Activated CD4-positive, alpha-beta T cell treated with anti-CD3 and anti-CD28 coated beads, Interleukin-2, amount 50 U/mL, for 48 hours (primary cell): ENCODE data around the gene ZBTB48.
A peak's percentile ranks its signal among the peaks of the same experiment; 100 is the strongest.
"Not testable (repeated sequence)": the region's sequence is repeated elsewhere in the genome, so short reads cannot be mapped to it uniquely, and the experiment has no call there.

Experiments used
- DNase-seq, 2 experiments: peaks; one replicate each; pipeline ENCODE4 v3.0.0-alpha.2; 2020

ZBTB48 gene

DNA sequence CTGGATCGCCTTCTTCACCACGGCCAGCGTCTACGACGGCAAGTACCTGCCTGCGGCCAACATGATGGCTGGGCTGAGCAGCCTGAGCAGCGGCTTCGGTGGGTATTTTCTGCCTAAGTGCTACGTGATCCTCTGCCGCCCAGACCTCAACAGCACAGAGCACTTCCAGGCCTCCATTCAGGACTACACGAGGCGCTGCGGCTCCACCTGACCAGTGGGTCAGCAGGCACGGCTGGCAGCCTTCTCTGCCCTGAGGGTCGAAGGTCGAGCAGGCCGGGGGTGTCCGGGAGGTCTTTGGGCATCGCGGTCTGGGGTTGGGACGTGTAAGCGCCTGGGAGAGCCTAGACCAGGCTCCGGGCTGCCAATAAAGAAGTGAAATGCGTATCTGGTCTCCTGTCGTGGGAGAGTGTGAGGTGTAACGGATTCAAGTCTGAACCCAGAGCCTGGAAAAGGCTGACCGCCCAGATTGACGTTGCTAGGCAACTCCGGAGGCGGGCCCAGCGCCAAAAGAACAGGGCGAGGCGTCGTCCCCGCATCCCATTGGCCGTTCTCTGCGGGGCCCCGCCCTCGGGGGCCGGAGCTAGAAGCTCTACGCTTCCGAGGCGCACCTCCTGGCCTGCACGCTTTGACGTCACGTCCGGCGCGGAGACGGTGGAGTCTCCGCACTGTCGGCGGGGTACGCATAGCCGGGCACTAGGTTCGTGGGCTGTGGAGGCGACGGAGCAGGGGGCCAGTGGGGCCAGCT lies at the start of gene ZBTB48:
Gene ZBTB48 (plus strand): TSS at position 621 of the 745 bp plus-strand sequence. CDS start 616 bp downstream, outside the sequence.
- DNase-seq: peak; percentile 98 to 99

GRCh38 chr1:6530504-6531160 lies 49.2 kb upstream of the ZBTB48 start:
- no peak for DNase-seq

GRCh38 chr1:6531996-6532395 lies 47.8 kb upstream of the ZBTB48 start:
- DNase-seq: no peak

DNA sequence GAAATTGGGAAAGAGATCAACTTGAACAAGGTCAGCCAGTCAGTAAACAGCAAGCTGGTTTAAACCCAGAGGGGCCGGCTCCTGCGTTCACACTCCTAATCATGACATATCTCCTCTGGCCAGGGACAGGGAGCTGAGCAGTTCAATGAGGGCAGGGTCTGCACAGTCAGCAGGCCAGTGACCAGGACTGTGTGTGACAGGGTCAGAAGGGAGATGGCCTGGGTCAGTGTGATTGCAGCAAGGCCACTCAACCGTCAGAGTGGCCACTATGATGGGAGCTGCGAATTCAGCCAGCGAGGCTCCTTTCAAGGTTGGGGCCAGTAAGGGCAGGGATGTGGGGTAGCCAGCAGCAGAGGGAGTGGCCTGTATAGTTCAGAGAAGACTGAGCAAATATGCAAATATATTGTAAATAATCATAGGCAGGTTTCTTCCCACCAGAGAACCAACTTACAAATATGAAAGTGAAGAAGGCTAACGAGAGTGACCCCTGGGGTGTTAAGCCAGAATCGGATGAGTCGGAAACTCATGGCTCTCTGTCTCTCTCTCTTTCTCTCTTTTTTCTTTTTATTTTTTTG lies 45.5 kb upstream of the ZBTB48 start:
- DNase-seq: no peak

DNA sequence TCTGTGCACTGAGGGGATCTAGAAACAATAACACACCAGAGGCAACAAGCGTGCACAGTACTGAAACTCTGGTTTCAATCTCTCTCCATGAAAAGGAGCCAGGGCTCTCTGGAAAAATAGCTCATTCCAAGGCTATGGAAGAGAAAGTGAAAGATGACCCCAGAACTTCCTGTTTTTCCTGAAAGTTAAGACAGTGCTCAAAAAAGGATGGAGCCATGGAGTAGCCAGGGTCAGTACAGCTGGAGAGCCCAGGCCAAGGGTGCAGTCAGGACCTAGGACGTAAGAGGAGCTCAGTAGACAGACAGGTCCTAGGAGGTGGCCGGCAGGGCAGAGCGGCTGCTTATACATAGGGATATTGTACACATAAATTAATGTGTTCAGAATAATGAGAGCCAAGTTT lies 44.6 kb upstream of the ZBTB48 start:
- DNase-seq: no peak

DNA sequence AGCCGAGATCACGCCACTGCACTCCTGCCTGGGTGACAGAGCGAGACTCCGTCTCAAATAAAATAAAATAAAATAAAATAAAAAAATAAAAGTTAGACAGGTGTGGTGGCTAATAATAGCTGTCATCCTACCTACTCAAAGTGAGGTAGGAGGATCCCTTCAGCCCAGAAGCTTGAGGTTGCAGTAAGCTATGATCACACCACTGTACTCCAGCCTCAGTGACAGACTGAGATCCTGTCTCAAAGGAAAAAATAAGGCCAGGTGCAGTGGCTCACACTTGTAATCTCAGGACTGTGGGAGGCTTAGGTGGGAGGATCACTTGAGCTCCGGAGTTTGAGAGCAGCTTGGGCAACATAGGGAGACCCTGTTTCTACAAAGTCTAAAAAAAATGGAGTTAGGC lies 43.5 kb upstream of the ZBTB48 start:
- DNase-seq: no peak

DNA sequence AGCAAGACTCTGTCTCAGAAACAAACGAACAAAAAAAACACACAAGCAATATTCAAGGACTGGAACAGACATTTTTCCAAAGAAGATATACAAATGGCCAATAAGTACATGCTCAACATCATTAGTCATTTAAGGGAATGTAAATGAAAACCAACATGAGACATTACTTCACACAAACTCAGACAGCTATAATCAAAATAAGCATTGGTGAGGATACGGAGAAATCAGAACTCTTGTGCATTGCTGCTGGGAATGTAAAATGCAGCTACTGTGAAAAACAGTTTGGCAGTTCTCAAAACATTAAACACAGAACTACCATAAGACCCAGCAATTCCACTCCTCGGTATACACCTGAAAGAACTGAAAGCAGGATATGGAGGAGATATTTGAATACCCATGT lies 40.8 kb upstream of the ZBTB48 start:
- DNase-seq: no peak

DNA sequence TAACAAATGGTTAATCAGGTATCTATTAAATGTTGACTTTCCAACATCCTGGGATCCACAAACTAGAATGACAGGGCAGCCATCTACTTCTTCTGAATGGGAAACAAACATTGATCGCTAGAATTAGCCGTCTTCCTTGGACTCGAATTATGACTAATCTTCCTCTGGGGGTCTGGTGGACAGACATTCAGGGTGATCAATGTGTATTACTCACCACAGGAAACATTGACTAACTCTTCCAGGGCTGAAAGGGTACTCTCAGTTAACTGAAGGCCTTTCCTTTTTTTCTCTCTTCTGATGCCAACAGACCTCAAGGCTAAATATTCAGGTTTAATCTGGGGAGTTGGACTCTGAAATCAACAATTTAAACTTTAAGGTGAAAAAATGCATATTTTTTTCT lies 35.0 kb upstream of the ZBTB48 start:
- DNase-seq: no peak

DNA sequence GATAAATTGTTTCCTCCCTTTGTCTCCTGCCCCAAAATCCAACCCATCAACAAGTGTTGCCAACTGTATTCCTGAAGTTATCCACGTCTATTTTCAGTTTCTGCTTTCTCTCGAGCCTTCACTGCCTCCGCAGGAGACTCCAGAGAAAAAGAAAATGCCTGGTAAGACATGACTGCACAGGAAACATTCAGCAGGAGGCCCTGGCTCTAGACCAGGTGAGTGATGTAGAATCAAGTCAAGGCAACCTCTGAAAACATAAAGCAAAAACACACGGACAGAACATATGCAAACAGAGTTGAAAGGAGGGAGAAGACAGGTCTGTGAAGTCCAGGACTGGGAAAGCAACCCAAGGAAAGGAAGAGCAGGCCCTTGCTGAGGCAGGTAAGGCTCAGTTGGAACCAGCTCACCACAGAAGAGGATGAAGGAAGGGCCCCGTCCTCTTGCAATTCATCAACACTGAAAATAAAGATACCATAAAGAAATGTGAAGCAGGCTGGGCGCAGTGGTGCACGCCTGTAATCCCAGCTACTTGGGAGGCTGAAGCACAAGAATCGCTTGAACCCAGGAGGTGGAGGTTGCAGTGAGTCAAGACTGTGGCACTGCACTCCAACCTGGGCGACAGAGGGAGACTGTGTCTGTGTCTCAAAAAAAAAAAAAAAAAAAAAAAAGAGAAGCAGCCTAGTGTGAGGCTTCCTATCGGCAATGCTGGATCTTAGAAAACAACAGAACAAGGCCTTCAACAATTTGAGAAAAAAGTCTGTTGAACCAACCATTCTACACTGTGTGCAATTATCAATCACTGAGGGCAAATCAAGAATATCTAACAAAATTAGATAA lies 34.3 kb upstream of the ZBTB48 start:
- no peak for DNase-seq

DNA sequence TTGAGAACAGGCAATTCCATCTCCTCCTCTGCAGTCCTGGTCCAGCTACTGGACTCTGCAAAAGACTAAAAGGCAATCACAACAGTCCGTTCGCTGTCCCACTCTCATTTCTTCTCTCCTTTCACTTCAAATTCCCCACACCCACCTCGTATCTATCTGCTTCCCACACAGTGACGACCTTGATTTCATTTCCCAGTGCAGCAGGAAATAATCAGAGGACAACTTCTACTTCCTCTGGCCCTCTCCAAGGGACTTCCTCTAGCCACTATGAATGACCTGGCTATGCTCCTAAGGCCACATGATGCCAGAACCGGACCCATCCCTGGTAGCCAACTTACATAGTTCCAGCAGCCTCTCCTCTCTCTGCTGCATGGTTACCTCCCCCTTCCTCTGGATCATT lies 33.5 kb upstream of the ZBTB48 start:
- no peak for DNase-seq

DNA sequence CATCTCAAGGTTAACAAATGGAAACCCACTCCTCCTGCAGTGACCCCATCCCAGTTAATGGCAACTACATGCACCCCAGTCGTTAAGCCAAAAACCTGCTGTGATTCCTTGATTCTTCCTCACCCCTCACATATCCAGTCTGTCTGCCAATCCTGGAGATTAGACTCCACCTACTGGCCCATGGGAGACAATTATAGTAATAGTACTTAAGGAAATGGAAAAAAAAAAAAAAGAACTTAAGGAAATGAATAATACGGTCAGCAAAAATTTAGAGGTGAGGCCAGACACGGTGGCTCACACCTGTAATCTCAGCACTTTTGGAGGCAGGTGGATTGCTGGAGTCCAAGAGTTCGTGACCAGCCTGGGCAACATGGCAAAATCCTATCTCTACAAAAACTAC lies 32.5 kb upstream of the ZBTB48 start:
- DNase-seq: no peak

DNA sequence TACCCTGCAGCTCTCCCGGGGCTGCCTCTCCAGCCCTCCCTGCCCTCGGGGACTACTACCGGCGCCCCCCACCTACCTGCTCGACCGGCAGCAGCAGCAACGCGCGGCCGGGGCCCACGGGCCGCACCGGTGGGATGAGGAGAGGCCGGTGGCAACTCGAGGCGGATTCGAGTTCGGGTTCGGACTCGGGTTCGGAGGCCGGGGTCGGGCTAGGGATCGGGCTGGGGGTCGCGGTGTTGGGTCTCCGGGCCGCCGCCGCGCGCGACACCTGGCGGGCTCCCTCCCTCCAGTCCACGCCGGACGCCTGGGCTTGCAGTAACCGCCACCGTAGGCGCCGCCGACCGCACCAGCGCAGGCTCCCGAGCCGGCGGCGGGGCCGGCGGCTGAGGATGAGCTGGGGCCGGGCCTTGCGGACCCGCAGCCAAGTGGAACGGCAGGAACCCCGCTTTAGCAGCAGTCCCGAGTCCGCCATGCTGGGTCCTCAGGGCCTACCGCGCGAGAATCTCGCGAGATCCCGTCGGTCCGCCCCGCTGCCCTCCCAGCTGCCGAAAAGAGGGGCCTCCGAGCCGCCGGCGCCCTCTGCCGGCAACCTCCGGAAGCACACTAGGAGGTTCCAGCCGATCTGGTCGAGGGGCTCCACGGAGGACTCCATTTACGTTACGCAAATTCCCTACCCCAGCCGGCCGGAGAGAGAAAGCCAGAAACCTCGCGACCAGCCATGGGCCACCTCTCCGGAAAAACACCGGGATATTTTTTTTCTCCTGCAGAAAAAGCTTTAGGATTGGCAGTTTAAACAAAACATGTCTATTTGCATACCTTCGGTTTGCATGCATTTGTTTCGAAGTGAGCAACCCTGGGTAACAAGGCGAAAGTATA lies 25.5 kb upstream of the ZBTB48 start, which contains the start of gene NOL9:
Gene NOL9 (minus strand): TSS at position 483 of the 876 bp plus-strand sequence. CDS start 11 bp downstream, at position 472.
- peak; percentile 95 for DNase-seq

GRCh38 chr1:6554907-6555778 lies 24.7 kb upstream of the ZBTB48 start, which contains the start of gene TAS1R1:
Gene TAS1R1, plus strand, starts transcription at chr1:6555307. Its CDS starts 67 bp downstream, at chr1:6555374.
- no peak for DNase-seq

DNA sequence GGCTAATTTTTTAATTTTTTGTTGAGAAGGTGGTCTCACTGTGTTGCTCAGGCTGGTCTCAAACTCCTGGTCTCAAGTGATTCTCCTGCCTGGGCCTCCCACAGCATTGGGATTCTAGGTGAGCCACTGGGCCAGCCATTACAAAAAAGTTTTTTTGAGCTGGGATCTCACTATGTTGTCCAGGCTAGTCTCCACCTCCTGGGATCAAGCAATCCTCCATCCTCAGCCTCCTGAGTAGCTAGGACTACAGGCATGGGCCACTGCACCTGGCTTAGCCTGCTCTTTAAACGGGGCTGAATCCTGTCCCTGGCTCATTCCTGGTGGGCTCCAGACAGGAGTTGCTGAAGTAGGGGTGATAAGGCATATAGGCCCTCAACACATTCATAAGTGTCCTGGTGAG lies 22.2 kb upstream of the ZBTB48 start:
- DNase-seq: no peak

GRCh38 chr1:6559161-6559560 lies 20.6 kb upstream of the ZBTB48 start:
- DNase-seq: not testable (repeated sequence)

DNA sequence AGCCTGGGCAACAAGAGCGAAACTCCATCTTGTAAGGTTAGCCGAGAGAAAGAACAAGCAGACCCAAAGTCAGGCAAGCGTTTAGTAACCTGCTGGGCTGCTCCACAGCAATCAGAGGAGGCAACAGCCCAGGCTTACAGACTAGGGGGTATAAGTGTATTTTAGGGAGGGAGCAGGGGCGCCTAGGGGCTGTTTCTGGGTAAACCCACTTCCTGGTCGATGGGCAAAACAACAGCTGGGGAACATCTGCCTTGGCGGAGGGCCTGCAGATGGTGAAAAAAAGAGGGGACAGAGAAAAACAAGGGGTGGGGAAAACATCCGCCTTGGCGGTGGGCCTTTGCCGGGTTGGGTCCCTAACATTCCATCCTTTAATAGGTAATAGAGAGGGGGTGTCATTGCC lies 19.5 kb upstream of the ZBTB48 start:
- DNase-seq: no peak

GRCh38 chr1:6569033-6569432 lies 10.8 kb upstream of the ZBTB48 start:
- no peak for DNase-seq

- DNase-seq: no peak
Observed at GRCh38 chr1:6570100-6570499, 9.7 kb upstream of the ZBTB48 start.

- no peak for DNase-seq
Observed at GRCh38 chr1:6570987-6571386, 8.8 kb upstream of the ZBTB48 start.

- no peak for DNase-seq
Observed at GRCh38 chr1:6572653-6573383, 7.0 kb upstream of the ZBTB48 start.
